Fibroblast of skin of left biceps (primary cell): ENCODE measurements around the gene MRGPRG.

Source experiments
- DNase-seq, 2 experiments: peaks; one replicate each; pipeline ENCODE4 v3.0.0-alpha.2; 2013; ENCODE audit warnings: low read depth in 2 of 2

Gene MRGPRG

GRCh38 chr11:3207526-3208189 is 11.0 kb downstream of the MRGPRG start:
- no peak for DNase-seq

- no peak for DNase-seq
Observed at GRCh38 chr11:3206922-3207204, 11.8 kb downstream of the MRGPRG start.

GRCh38 chr11:3206156-3206921 is 12.3 kb downstream of the MRGPRG start:
- no peak for DNase-seq

GRCh38 chr11:3205261-3206155 is 13.1 kb downstream of the MRGPRG start:
- DNase-seq: no peak

- DNase-seq: no peak
Observed at GRCh38 chr11:3204141-3205015, 14.2 kb downstream of the MRGPRG start.

GRCh38 chr11:3203221-3204043 is 15.2 kb downstream of the MRGPRG start:
- no peak for DNase-seq

- DNase-seq: no peak
Observed at GRCh38 chr11:3202759-3203158, 15.9 kb downstream of the MRGPRG start.

GRCh38 chr11:3202305-3202704 is 16.3 kb downstream of the MRGPRG start:
- no peak for DNase-seq

GRCh38 chr11:3201677-3202181 is 16.9 kb downstream of the MRGPRG start:
- DNase-seq: no peak

- no peak for DNase-seq
Observed at GRCh38 chr11:3201112-3201581, 17.5 kb downstream of the MRGPRG start.

- no peak for DNase-seq
Observed at GRCh38 chr11:3200388-3201111, 18.1 kb downstream of the MRGPRG start.

- no peak for DNase-seq
Observed at GRCh38 chr11:3199537-3200295, 18.9 kb downstream of the MRGPRG start.

GRCh38 chr11:3198815-3199214 is 19.8 kb downstream of the MRGPRG start:
- DNase-seq: no peak

- DNase-seq: no peak
Observed at GRCh38 chr11:3197878-3198528, 20.6 kb downstream of the MRGPRG start.

GRCh38 chr11:3197044-3197695 is 21.4 kb downstream of the MRGPRG start:
- no peak for DNase-seq

GRCh38 chr11:3196161-3197043 is 22.2 kb downstream of the MRGPRG start:
- no peak for DNase-seq
